GM12875 (cell line): Measurements from ENCODE around the gene PACS1.

ENCODE experiments used
- H3K4me3 ChIP-seq: one replicate; pipeline ENCODE4 v1.5.1; 2011; ENCODE audit warnings: low read depth, low read length, control low read depth
- CTCF ChIP-seq: IDR thresholded peaks from 2 replicates; pipeline ENCODE4 v1.5.1; 2011; ENCODE audit warnings: low read depth, mild to moderate bottlenecking, control low read depth, inconsistent platforms, low read length, moderate library complexity, borderline replicate concordance; ENCODE audit not compliant: insufficient read depth

The PACS1 gene

GRCh38 chr11:66063900-66064299, 6.2 kb upstream of the PACS1 start:
- H3K4me3 ChIP-seq = no peak overlapping the region
- no peak for TF ChIP-seq CTCF

DNA sequence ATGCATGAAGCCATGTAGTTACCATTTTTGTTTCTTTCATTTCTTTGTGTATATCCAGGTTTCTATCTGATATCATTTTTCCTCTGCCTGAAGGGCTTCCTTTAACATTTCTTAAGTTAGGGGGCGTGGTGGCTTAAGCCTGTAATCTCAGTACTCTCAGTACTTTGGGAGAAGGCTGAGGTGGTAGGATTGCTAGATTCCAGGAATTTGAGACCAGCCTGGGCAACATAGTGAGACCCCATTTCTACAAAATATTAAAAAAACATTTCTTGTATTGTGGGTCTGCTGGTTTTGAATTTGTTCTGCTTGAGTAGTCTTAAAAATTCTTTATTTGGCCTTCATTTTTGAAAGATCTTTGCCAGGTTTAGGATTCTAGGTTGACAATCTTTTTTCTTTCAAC, 5.5 kb upstream of the PACS1 start:
- no peak overlapping the region for H3K4me3 ChIP-seq
- TF ChIP-seq CTCF = no peak

DNA sequence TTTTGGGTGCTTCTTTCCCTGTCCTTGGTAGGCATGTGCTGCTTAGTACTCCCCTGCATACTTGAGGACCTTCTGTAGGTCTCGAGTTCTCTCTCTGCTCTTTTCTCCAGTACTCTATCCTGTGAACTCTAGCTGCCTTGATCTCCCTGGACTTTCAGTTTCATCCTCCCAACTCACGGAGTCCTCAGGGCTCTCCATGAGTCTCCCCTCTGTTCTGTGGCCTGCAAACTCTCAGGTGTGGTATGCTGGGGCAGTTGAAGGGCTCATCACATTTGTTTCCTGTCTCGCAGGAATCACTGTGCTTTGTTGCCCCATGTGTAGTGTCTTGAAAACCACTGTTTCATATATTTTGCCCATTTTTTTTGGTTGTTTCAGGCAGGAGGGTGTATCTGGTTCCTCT, 3.3 kb upstream of the PACS1 start:
- H3K4me3 ChIP-seq = no peak overlapping the region
- TF ChIP-seq CTCF = no peak

- TF ChIP-seq CTCF = no peak
- no peak overlapping the region for H3K4me3 ChIP-seq
Observed at GRCh38 chr11:66067640-66068039, 2.4 kb upstream of the PACS1 start.

DNA sequence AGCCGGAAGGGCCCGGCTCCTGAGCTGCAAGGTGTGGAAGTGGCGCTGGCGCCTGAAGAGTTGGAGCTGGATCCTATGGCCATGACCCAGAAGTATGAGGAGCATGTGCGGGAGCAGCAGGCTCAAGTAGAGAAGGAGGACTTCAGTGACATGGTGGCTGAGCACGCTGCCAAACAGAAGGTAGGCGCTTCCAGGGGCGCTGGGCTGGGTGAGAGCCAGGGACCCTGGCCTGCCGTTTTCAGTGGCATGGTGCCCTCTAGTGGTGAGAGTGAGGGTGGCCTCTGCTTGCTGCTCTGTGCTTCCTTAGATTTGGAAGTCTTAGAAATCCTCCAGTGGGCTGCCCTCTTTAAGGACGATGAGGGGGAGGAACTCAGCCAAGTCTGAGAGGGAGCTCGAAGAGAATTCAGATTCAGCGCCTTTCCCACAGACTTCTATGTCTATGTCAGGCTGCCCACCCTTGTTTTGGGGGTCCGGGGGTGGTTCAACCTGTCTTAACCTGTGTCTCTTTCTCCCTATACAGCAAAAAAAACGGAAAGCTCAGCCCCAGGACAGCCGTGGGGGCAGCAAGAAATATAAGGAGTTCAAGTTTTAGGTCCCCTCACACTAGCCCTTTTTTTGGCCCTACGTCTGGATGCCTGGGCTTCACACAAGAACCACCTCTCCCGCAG, 1.8 kb upstream of the PACS1 start:
- H3K4me3 ChIP-seq = no peak overlapping the region
- TF ChIP-seq CTCF = peak; percentile 91

DNA sequence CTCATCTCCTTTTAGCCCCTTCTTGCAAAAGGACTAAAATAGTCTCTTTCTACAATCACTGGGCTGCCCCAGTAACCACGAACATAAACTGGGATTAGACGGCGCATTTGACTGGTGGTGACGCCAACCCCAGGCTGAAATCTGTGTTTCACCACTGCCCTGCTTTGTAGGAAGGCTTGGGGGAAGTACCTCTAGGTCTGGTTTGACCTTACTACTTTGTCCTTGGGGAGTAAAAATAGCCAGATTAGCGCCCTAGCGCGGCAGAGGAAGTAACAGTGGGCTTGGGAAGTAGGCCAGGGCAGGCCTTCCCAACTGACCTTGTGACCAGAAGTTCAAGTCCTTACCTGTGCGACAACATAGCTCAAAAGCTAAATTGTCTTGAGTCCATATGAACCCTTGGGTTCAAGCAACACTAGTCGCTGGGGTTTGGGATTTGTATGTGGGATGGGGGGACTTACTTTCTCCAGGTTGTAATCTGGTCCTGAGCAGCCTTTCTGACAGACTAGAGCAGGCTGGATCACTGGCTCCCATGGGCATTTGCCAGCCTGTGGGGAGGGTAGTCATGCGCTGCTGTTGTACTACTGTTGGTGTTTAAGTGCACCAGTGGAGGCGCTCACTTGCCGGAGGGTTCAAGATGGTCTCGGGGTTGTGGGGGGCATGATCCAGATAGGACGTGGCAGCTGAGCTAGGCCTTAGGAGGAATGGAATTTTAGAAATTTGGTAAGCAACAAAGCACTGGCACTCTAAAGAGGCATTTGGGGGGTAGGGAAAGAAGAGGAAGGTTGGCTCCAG, 953 bp upstream of the PACS1 start:
- peak overlapping the region; percentile 90 for H3K4me3 ChIP-seq
- TF ChIP-seq CTCF = peak; percentile 20; the same call in 1 of the 2 replicates
